HUES6 (cell line): ENCODE data around the gene DKC1.

Source experiments
- H3K27ac ChIP-seq: 2 replicates; pipeline ENCODE4 v1.7.0; 2013; ENCODE audit warnings: low read depth, mild to moderate bottlenecking, low read length, inconsistent platforms
- H3K27me3 ChIP-seq: 2 replicates; pipeline ENCODE4 v1.6.1; 2013; ENCODE audit warnings: low read length; ENCODE audit not compliant: control insufficient read depth, insufficient read depth
- H3K36me3 ChIP-seq: 2 replicates; pipeline ENCODE4 v1.6.1; 2013; ENCODE audit warnings: low read length; ENCODE audit not compliant: control insufficient read depth, insufficient read depth
- H3K4me1 ChIP-seq: 2 replicates; pipeline ENCODE4 v1.6.1; 2013; ENCODE audit warnings: low read length; ENCODE audit not compliant: control insufficient read depth, insufficient read depth
- H3K4me3 ChIP-seq: 2 replicates; pipeline ENCODE4 v1.5.1; 2013; ENCODE audit warnings: low read depth, low read length
- H3K9ac ChIP-seq: one replicate; pipeline ENCODE4 v1.6.1; 2013; ENCODE audit warnings: mild to moderate bottlenecking, low read length
- H3K9me3 ChIP-seq: 2 replicates; pipeline ENCODE4 v1.6.1; 2013; ENCODE audit warnings: low read depth, low read length; ENCODE audit not compliant: control insufficient read depth, insufficient read depth

The DKC1 gene

GRCh38 chrX:154762537-154763296 lies at the start of gene DKC1:
Gene DKC1, plus strand, starts transcription at chrX:154762864. Its CDS starts 102 bp downstream, at chrX:154762966.
- H3K9me3 ChIP-seq, result peaks cover 10% of the 10 kb centered on the region; the same call in 1 of the 2 replicates
- H3K27me3 ChIP-seq, result no peaks in the 10 kb centered on the region
- H3K36me3 ChIP-seq, result peaks cover 32% of the 10 kb centered on the region
- peak within 1 kb of the TSS; percentile 68 for H3K4me3 ChIP-seq
- peaks cover 6% of the 10 kb centered on the region; the same call in 1 of the 2 replicates for H3K4me1 ChIP-seq
- peak within 1 kb of the TSS; percentile 90 for H3K9ac ChIP-seq
- H3K27ac ChIP-seq, result peak within 1 kb of the TSS; percentile 73; the same call in 1 of the 2 replicates

- Histone ChIP-seq H3K9me3 (peaks cover 17% of the 10 kb centered on the region; the same call in 1 of the 2 replicates), H3K36me3 (no peaks in the 10 kb centered on the region)
These were observed 47.7 kb upstream of the DKC1 start for GRCh38 chrX:154714925-154715324.

GRCh38 chrX:154715825-154716224 lies 46.8 kb upstream of the DKC1 start:
- Histone ChIP-seq H3K4me1 (no peaks in the 10 kb centered on the region), H3K27me3 (no peaks in the 10 kb centered on the region), H3K36me3 (no peaks in the 10 kb centered on the region), H3K9me3 (peaks cover 20% of the 10 kb centered on the region; the same call in 1 of the 2 replicates), H3K27ac (no peak overlapping the region), H3K9ac (no peak overlapping the region), H3K4me3 (no peak overlapping the region)

More at GRCh38 chrX:154714925-154715324, 47.7 kb upstream of the DKC1 start:
- H3K27ac ChIP-seq, result no peak overlapping the region
- no peak overlapping the region for H3K9ac ChIP-seq
- no peaks in the 10 kb centered on the region for H3K4me1 ChIP-seq
- H3K4me3 ChIP-seq, result no peak overlapping the region
- H3K27me3 ChIP-seq, result no peaks in the 10 kb centered on the region

DNA sequence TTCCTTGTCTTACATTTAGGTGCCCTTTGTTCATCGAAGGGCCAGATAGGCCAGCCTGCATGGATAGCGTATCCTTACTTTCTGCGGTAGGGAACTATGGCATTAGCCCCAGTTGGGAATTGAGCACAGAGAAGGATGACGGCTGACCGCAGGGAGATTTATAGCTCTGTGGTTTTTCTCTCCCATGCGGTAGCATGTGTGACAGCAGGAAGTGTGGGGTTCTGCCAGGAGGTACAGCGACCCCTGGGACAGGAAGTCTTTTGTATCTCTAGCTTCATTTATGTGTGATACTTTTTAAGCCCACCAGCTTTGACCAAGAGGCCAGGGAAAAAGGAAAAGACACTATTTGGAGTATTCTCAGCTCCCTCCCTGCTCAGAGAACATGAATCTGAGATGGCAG lies 44.8 kb upstream of the DKC1 start:
- Histone ChIP-seq H3K9me3 (peaks cover 27% of the 10 kb centered on the region), H3K36me3 (no peaks in the 10 kb centered on the region), H3K4me3 (no peak overlapping the region), H3K4me1 (no peaks in the 10 kb centered on the region), H3K27ac (no peak overlapping the region), H3K9ac (no peak overlapping the region), H3K27me3 (no peaks in the 10 kb centered on the region)

- H3K27ac ChIP-seq, result no peak overlapping the region
- no peaks in the 10 kb centered on the region for H3K27me3 ChIP-seq
- H3K4me3 ChIP-seq, result no peak overlapping the region
These were observed 44.0 kb upstream of the DKC1 start for GRCh38 chrX:154718616-154719015.

GRCh38 chrX:154719132-154719675 lies 43.5 kb upstream of the DKC1 start:
- Histone ChIP-seq H3K4me3 (no peak overlapping the region), H3K27ac (no peak overlapping the region), H3K36me3 (no peaks in the 10 kb centered on the region), H3K27me3 (no peaks in the 10 kb centered on the region), H3K4me1 (no peaks in the 10 kb centered on the region), H3K9me3 (peaks cover 26% of the 10 kb centered on the region), H3K9ac (no peak overlapping the region)

More at GRCh38 chrX:154718616-154719015, 44.0 kb upstream of the DKC1 start:
- no peaks in the 10 kb centered on the region for H3K36me3 ChIP-seq
- H3K4me1 ChIP-seq, result no peaks in the 10 kb centered on the region
- H3K9ac ChIP-seq, result no peak overlapping the region
- H3K9me3 ChIP-seq, result peaks cover 26% of the 10 kb centered on the region

GRCh38 chrX:154720067-154720466 lies 42.6 kb upstream of the DKC1 start:
- no peaks in the 10 kb centered on the region for H3K4me1 ChIP-seq
- no peaks in the 10 kb centered on the region for H3K27me3 ChIP-seq
- H3K4me3 ChIP-seq, result no peak overlapping the region
- peaks cover 26% of the 10 kb centered on the region for H3K9me3 ChIP-seq
- H3K36me3 ChIP-seq, result no peaks in the 10 kb centered on the region
- H3K9ac ChIP-seq, result no peak overlapping the region
- H3K27ac ChIP-seq, result no peak overlapping the region

DNA sequence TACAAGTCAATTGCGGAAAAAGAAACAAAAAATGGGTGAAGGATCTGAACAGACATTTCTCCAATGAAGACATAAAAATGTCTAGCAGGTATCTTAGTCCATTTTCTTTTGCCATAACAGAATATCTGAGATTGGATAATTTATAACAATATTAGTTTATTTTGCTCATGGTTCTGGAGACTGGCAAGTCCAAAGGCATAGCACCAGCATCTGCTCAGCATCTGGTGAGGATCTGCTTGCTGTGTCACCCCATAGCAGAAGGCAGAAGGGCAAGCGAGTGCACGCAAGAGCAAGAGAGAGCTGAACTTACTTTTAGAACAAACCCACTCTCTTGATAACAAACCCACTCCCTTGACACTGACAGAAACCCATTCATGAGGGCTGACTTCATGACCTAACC lies 41.5 kb upstream of the DKC1 start:
- Histone ChIP-seq H3K9ac (no peak overlapping the region), H3K9me3 (peaks cover 26% of the 10 kb centered on the region), H3K36me3 (no peaks in the 10 kb centered on the region), H3K4me3 (no peak overlapping the region), H3K4me1 (no peaks in the 10 kb centered on the region), H3K27me3 (no peaks in the 10 kb centered on the region), H3K27ac (no peak overlapping the region)

GRCh38 chrX:154724993-154725756 lies 37.5 kb upstream of the DKC1 start:
- H3K27me3 ChIP-seq, result no peaks in the 10 kb centered on the region
- H3K36me3 ChIP-seq, result no peaks in the 10 kb centered on the region
- H3K27ac ChIP-seq, result no peak overlapping the region
- H3K9ac ChIP-seq, result no peak overlapping the region
- peaks cover 21% of the 10 kb centered on the region for H3K9me3 ChIP-seq
- H3K4me1 ChIP-seq, result no peaks in the 10 kb centered on the region
- H3K4me3 ChIP-seq, result no peak overlapping the region

GRCh38 chrX:154727418-154727817 lies 35.2 kb upstream of the DKC1 start:
- peaks cover 9% of the 10 kb centered on the region; the same call in 1 of the 2 replicates for H3K9me3 ChIP-seq
- H3K4me1 ChIP-seq, result peaks cover under 1% of the 10 kb centered on the region; the same call in 1 of the 2 replicates
- H3K27ac ChIP-seq, result no peak overlapping the region

GRCh38 chrX:154727871-154728270 lies 34.8 kb upstream of the DKC1 start:
- Histone ChIP-seq H3K4me3 (no peak overlapping the region), H3K27ac (no peak overlapping the region), H3K36me3 (no peaks in the 10 kb centered on the region), H3K4me1 (peaks cover 5% of the 10 kb centered on the region; the same call in 1 of the 2 replicates), H3K9me3 (peaks cover 9% of the 10 kb centered on the region; the same call in 1 of the 2 replicates), H3K9ac (no peak overlapping the region), H3K27me3 (no peaks in the 10 kb centered on the region)

More at GRCh38 chrX:154727418-154727817, 35.2 kb upstream of the DKC1 start:
- H3K9ac ChIP-seq, result no peak overlapping the region
- H3K36me3 ChIP-seq, result no peaks in the 10 kb centered on the region
- no peaks in the 10 kb centered on the region for H3K27me3 ChIP-seq
- no peak overlapping the region for H3K4me3 ChIP-seq
